IgD-negative memory B cell (primary cell): Measurements from ENCODE around the gene NLGN2. TPM values are rescaled to one million over a fixed set of nuclear protein-coding genes. Genes with fewer than 3 reads are reported as not detected.

Experiments
- H3K27ac Mint-ChIP-seq, 3 donors: one replicate each; pipeline ENCODE4 v1.8.0; 2020 to 2022; ENCODE audit warnings: mild to moderate bottlenecking in 3 of 3, mixed read lengths in 3 of 3, moderate library complexity in 1 of 3
- H3K27me3 Mint-ChIP-seq: one replicate; pipeline ENCODE4 v1.8.0; 2021; ENCODE audit warnings: mixed read lengths
- H3K36me3 Mint-ChIP-seq: one replicate; pipeline ENCODE4 v1.8.0; 2020; ENCODE audit warnings: mild to moderate bottlenecking, mixed read lengths
- H3K4me1 Mint-ChIP-seq, 3 donors: one replicate each; pipeline ENCODE4 v1.8.0; 2020 to 2022; ENCODE audit warnings: mixed read lengths in 3 of 3, mild to moderate bottlenecking in 1 of 3
- H3K4me3 Mint-ChIP-seq, 4 donors: one replicate each; pipeline ENCODE4 v1.8.0; 2020 to 2022; ENCODE audit warnings: mild to moderate bottlenecking in 4 of 4, mixed read lengths in 4 of 4, moderate library complexity in 3 of 4
- H3K9me3 Mint-ChIP-seq, 3 donors: one replicate each; pipeline ENCODE4 v1.8.0; 2020 to 2021; ENCODE audit warnings: mixed read lengths in 3 of 3, mild to moderate bottlenecking in 1 of 3
- polyA plus RNA-seq: library from polyadenylated mRNA; unstranded; fragments of 300-500 nt; fragmentation: Illumina TruSeq; gene quantifications from one replicate; pipeline ENCODE4 v1.2.3, GENCODE V29; 2021

NLGN2 gene
- polyA plus RNA-seq, 1 donor from 2014 or later = not detected

DNA sequence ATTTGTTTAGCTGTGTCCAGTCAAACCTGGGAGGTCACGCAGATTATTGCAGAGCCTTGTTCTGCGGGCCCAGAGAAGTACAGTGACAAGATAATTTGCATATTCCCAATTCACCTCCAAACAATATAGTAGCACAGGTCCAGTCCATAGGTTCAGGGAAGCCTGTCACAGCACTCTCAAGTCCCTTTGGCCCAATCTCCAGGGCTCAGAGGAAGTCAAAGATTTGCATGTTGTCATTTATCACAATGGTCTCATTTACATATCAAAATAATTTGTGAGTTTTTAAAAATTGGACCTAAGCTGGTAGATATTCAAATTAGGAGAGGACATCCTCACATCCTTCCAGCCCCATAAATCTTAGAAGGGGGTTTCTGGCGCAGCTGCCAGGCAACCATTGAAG is 59.9 kb downstream of the NLGN2 start:
- H3K9me3 Mint-ChIP-seq = no peaks in the 10 kb centered on the region
- H3K4me1 Mint-ChIP-seq = peaks cover 13 to 25% (median 14%) of the 10 kb centered on the region in 3 donors
- no peaks in the 10 kb centered on the region for H3K36me3 Mint-ChIP-seq
- H3K27ac Mint-ChIP-seq = peak overlapping the region; percentile 32 to 91 (median 43)
- H3K27me3 Mint-ChIP-seq = no peaks in the 10 kb centered on the region
- H3K4me3 Mint-ChIP-seq = peak overlapping the region in 1 of 4 donors; percentile 79

DNA sequence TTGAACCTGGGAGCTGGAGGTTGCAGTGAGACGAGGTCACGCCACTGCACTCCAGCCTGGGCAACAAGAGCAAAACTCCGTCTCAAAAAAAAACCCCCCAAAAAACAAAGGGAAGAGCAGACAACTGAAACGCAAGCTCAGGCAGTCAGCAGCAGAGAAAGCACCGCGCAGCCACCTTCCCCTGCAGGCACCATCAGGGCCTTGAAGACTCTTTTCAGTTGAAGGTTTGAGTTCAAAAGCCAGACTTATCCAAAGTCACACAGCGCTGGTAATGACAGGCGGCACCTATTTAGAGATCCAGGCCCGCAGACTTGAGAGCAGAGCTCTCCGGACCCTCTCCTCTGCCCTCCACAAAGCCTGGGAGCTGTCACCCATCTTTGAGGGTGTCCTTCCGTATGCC is 60.6 kb downstream of the NLGN2 start:
- no peaks in the 10 kb centered on the region for H3K27me3 Mint-ChIP-seq
- no peaks in the 10 kb centered on the region for H3K36me3 Mint-ChIP-seq
- no peak overlapping the region for H3K27ac Mint-ChIP-seq
- no peaks in the 10 kb centered on the region for H3K9me3 Mint-ChIP-seq
- peaks cover 13 to 27% (median 14%) of the 10 kb centered on the region in 3 donors for H3K4me1 Mint-ChIP-seq
- H3K4me3 Mint-ChIP-seq = no peak overlapping the region

DNA sequence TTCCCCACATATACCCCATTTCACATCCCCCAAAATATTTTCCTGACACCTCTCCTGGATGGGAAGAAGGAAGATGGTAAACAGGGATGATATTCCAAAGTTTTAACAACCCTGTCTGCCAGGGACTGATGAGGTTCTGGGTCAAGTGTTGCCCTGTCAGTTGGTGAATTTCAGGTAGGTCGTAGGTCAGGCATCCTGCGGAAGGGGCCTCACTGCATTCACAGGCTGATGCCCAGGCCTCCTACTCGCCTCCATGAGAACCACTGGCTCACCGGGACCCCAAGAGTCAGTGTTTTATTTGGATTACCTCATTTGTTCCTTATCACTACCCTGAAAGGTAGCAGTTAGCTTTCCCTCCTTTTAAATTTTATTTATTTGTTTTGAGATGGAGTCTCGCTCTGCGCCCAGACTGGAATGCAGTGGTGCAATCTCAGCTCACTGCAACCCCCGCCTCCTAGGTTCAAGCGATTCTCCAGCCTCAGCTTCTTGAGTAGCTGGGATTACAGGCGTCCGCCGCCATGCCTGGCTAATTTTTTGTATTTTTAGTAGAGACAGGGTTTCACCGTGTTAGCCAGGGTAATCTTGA is 61.3 kb downstream of the NLGN2 start:
- Mint-ChIP-seq H3K36me3 (no peaks in the 10 kb centered on the region), H3K27ac (no peak overlapping the region), H3K27me3 (no peaks in the 10 kb centered on the region), H3K9me3 (no peaks in the 10 kb centered on the region), H3K4me3 (no peak overlapping the region), H3K4me1 (peaks cover 13 to 30% (median 14%) of the 10 kb centered on the region in 3 donors)

Other genes with a start within 250 kb of the NLGN2 start
- gene ASGR1, start 228.5 kb upstream of the NLGN2 start, polyA plus RNA-seq = 0.50 TPM
- gene DLG4, start 188.0 kb upstream of the NLGN2 start, polyA plus RNA-seq = 0.38 TPM
- gene ACADVL, start 187.9 kb upstream of the NLGN2 start, polyA plus RNA-seq = 88.6 TPM
- gene DVL2, start 173.3 kb upstream of the NLGN2 start, polyA plus RNA-seq = 32.3 TPM
- 38.2 TPM for gene PHF23, start 168.4 kb upstream of the NLGN2 start, polyA plus RNA-seq
- gene GABARAP, start 165.4 kb upstream of the NLGN2 start, polyA plus RNA-seq = 1,138 TPM
- gene CTDNEP1, start 156.1 kb upstream of the NLGN2 start, polyA plus RNA-seq = 48.7 TPM
- gene ELP5, start 155.6 kb upstream of the NLGN2 start, polyA plus RNA-seq = 86.8 TPM
- gene CLDN7, start 145.4 kb upstream of the NLGN2 start, polyA plus RNA-seq = 1.2 TPM
- not detected for gene SLC2A4, start 126.1 kb upstream of the NLGN2 start, polyA plus RNA-seq
- not detected for gene YBX2, start 113.2 kb upstream of the NLGN2 start, polyA plus RNA-seq
- gene EIF5A, start 100.2 kb upstream of the NLGN2 start, polyA plus RNA-seq = 221 TPM
- gene GPS2, start 92.5 kb upstream of the NLGN2 start, polyA plus RNA-seq = 128 TPM
- 1.7 TPM for gene NEURL4, start 78.5 kb upstream of the NLGN2 start, polyA plus RNA-seq
- gene ACAP1, start 71.3 kb upstream of the NLGN2 start, polyA plus RNA-seq = 251 TPM
- gene KCTD11, start 55.7 kb upstream of the NLGN2 start, polyA plus RNA-seq = 6.8 TPM
- not detected for gene TMEM95, start 52.7 kb upstream of the NLGN2 start, polyA plus RNA-seq
- 4.4 TPM for gene TNK1, start 26.8 kb upstream of the NLGN2 start, polyA plus RNA-seq
- 113 TPM for gene PLSCR3, start 13.3 kb upstream of the NLGN2 start, polyA plus RNA-seq
- 84.7 TPM for gene TMEM256, start 3.7 kb upstream of the NLGN2 start, polyA plus RNA-seq
- gene SPEM1, start 12.5 kb downstream of the NLGN2 start, polyA plus RNA-seq = not detected
- gene SPEM2, start 17.8 kb downstream of the NLGN2 start, polyA plus RNA-seq = not detected
- gene SPEM3, start 21.0 kb downstream of the NLGN2 start, polyA plus RNA-seq = not detected
- 25.5 TPM for gene TMEM102, start 27.6 kb downstream of the NLGN2 start, polyA plus RNA-seq
- not detected for gene FGF11, start 31.7 kb downstream of the NLGN2 start, polyA plus RNA-seq
- 13.8 TPM for gene CHRNB1, start 37.2 kb downstream of the NLGN2 start, polyA plus RNA-seq
- gene ZBTB4, start 71.8 kb downstream of the NLGN2 start, polyA plus RNA-seq = 15.9 TPM
- gene SLC35G6, start 73.6 kb downstream of the NLGN2 start, polyA plus RNA-seq = not detected
- 55.7 TPM for gene POLR2A, start 76.5 kb downstream of the NLGN2 start, polyA plus RNA-seq
- gene TNFSF12, start 141.2 kb downstream of the NLGN2 start, polyA plus RNA-seq = 45.1 TPM
- 5.1 TPM for gene TNFSF13, start 150.9 kb downstream of the NLGN2 start, polyA plus RNA-seq
- gene SENP3, start 154.1 kb downstream of the NLGN2 start, polyA plus RNA-seq = 19.0 TPM
- 26.9 TPM for gene CD68, start 171.8 kb downstream of the NLGN2 start, polyA plus RNA-seq
- 37.9 TPM for gene MPDU1, start 176.0 kb downstream of the NLGN2 start, polyA plus RNA-seq
- gene SOX15, start 182.2 kb downstream of the NLGN2 start, polyA plus RNA-seq = not detected
- gene FXR2, start 207.1 kb downstream of the NLGN2 start, polyA plus RNA-seq = 20.0 TPM
- 37.7 TPM for gene SAT2, start 220.0 kb downstream of the NLGN2 start, polyA plus RNA-seq
- not detected for gene SHBG, start 222.3 kb downstream of the NLGN2 start, polyA plus RNA-seq
- gene ATP1B2, start 243.1 kb downstream of the NLGN2 start, polyA plus RNA-seq = not detected